GM19193 (cell line): ENCODE measurements around the gene FHOD1.
A peak's percentile ranks its signal among the peaks of the same experiment; 100 is the strongest.

Experiments
- POLR2A ChIP-seq: IDR thresholded peaks from 4 replicates; pipeline ENCODE4 v1.6.1; 2011; ENCODE audit not compliant: insufficient read depth, insufficient read length; ENCODE audit errors: extremely low read depth

FHOD1 gene

DNA sequence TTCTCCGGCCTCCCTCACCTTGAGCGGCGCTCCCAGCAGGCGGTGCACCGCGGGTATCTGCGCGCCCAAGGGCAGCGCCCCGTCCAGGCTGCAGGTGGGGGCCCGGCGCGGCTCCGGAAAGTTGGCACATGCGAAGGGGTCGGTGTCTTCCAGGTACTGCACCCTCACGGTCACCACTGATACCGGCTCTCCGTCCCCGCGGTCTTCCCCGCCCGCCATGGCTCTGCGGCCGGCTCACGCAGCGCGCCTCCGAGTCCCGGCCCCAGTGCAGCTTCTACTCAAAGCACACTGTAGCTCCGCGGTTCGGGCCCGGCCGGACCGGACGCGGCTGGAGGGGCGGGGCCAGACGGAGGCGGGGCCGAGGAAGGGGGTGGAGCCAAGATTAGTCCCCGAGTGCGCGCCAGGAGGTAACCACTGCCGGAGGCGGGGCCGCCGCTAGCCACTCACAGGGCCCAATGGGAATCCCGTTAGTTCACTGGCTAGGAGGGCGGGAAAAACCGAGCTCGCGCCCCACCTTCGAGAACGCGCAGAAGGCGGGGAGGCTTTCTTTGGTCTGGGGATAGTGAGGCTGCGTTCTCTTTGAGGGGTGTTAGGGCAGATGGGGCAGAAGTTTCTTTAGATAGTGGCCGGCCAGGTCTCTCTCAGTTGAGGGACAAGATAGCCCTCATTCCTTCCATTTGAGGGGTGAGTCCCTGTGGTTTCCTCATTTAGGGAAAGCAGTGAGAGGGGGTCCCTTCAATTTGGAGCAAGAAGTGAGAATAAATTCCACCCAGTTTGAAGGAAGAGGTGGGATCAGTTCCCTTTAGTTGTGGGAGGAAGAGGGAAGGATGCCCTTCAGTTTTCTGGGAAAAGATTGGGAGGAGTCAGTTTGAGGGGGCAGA, at the start of gene FHOD1:
FHOD1 (minus strand) TSS at position 290 of the 881 bp plus-strand sequence; CDS start at position 219, 71 bp downstream.
- TF ChIP-seq POLR2A, result peak; percentile 77

DNA sequence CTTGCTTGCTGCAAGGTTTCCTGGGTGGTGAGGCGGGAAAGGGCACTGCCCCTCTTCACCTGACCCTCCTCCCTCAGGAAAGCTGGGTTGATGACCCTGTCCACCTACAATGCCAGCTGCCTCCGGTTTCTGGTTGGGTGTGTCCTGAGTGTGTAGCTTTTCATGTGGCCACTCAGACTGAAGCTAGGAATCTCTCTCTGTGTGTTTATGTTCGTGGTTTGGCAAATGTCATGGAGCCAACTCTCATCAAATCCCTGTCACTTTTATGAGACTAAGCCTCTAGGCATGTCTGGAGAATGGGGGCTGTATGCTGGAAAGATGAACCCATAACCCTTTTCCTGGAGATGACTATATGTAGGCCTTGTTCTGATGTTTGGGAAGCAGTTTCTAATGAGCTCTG, 49.1 kb upstream of the FHOD1 start:
- no peak for TF ChIP-seq POLR2A

DNA sequence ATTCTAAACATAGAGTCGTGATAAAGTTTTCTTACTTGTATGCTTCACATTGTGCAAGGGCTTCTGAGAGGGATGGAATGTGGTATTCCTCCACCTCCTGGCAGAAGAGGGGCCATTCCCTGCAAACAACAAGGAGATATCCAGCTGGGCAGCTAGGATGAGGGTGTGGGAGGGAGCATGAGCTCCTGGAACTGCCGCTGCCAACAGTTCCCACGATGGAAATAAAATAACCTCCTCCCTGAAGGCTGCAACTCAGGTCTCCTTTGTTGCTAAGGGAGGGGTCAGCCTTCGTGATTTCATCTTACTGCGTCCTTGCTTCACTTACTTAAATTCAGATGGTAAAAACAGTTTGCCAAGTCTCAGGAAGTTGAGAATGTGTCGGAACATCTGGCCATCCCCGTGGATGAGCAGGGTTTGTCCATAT, 47.7 kb upstream of the FHOD1 start:
- no peak for TF ChIP-seq POLR2A

DNA sequence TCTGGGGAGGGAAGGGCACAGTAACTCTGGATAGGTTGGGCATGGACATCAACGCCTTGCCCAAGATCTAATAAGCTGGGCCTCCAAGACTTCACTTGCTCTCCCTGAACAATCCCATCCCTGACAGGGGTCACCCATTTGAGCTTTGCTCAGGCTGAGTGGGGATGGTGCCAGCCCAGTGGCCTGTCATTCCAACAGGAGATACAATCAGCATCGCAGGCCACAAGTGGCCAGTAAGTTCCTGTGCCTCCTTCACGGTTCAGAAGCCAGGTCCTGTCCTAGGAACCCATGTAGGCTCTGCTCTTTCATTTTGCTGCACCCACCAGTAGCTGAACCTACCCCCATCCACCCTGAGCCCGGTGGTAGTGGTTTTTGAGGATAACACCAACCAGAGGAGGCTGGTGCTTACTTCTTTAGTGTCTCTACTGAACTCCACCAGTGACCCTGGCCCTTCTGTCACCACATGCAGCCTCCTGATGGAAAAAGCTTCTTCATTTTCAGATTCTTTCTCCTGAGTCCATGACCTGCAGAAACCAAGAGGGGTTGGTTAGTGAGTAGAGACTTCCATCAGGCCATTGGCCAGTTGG, 47.0 kb upstream of the FHOD1 start:
- no peak for TF ChIP-seq POLR2A

DNA sequence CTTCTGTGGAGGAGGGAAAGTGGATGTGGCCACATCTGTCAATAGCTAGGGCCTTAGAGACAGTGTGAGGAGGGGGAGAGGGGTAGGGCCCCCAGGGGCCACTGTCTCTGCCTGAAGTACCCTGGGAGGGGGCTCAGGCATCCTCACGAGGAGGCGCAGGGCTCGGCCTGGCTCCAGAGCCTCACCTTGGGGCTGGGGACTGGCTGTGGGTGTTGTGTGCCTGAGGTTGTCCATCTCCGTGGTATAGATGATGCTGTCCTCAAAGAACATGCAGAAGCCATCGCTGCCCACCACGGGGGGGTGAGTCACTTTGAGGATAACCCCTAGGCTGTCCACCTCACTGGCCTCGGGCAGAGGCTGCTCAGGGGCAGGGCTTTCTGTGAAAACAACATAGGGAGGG, 44.2 kb upstream of the FHOD1 start:
- TF ChIP-seq POLR2A, result no peak

DNA sequence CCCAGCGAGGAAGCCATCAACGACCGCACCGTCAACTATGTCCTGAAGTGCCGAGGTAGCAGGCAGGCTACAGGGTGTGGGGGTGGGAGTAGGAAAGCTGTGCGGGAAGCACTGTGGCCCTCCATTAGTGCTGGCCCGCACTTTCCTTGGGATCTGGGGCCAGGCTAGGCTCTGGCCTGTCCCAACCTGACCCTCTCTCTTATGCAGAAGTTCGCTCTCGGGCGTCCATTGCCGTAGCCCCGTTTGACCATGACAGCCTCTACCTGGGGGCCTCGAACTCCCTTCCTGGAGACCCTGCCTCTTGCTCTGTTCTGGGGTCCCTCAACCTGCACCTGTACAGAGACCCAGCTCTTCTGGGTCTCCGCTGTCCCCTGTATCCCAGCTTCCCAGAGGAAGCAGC, 40.7 kb upstream of the FHOD1 start:
- TF ChIP-seq POLR2A, result no peak

DNA sequence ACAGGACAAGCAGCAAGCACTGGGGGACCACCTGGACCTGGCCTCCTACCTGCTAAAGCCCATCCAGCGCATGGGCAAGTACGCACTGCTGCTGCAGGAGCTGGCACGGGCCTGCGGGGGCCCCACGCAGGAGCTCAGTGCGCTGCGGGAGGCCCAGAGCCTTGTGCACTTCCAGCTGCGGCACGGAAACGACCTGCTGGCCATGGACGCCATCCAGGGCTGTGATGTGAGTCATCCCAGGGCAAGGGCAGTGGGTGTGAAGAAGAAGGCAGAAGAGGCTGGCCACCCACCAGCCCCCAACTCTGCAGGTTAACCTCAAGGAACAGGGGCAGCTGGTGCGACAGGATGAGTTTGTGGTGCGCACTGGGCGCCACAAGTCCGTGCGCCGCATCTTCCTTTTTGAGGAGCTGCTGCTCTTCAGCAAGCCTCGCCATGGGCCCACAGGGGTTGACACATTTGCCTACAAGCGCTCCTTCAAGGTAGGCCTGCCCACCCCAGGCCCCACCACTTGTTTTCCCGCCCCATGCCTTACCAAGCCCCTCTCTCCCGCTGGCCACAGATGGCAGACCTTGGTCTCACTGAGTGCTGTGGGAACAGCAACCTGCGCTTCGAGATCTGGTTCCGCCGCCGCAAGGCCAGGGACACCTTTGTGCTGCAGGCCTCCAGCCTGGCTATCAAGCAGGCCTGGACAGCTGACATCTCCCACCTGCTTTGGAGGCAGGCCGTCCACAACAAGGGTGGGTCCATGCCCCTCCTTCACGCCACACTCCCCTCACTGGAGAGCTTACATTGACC, 39.4 kb upstream of the FHOD1 start:
- no peak for TF ChIP-seq POLR2A

DNA sequence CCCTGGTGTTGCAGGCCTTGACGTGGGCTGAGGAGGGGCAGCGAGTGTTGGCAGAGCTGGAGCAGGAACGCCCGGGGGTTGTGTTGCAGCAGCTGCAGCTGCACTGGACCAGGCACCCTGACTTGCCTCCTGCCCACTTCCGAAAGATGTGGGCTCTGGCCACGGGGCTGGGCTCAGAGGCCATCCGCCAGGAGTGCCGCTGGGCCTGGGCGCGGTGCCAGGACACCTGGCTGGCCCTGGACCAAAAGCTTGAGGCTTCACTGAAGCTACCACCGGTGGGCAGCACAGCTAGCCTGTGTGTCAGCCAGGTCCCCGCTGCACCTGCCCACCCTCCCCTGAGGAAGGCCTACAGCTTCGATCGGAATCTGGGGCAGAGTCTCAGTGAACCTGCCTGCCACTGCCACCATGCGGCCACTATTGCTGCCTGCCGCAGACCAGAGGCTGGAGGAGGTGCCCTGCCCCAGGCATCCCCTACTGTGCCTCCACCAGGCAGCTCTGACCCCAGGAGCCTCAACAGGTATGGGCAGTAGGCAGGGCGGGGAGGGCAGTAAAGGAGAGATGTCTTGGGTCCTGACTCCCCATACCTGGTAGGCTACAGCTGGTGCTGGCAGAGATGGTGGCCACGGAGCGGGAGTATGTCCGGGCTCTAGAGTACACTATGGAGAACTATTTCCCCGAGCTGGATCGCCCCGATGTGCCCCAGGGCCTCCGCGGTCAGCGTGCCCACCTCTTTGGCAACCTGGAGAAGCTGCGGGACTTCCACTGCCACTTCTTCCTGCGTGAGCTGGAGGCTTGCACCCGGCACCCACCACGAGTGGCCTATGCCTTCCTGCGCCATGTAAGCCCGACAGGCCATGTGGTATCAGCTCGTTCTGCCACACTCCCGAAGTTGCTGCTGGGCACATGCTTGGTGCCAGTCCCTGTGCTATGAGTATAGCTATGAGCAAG, 37.7 kb upstream of the FHOD1 start:
- no peak for TF ChIP-seq POLR2A

DNA sequence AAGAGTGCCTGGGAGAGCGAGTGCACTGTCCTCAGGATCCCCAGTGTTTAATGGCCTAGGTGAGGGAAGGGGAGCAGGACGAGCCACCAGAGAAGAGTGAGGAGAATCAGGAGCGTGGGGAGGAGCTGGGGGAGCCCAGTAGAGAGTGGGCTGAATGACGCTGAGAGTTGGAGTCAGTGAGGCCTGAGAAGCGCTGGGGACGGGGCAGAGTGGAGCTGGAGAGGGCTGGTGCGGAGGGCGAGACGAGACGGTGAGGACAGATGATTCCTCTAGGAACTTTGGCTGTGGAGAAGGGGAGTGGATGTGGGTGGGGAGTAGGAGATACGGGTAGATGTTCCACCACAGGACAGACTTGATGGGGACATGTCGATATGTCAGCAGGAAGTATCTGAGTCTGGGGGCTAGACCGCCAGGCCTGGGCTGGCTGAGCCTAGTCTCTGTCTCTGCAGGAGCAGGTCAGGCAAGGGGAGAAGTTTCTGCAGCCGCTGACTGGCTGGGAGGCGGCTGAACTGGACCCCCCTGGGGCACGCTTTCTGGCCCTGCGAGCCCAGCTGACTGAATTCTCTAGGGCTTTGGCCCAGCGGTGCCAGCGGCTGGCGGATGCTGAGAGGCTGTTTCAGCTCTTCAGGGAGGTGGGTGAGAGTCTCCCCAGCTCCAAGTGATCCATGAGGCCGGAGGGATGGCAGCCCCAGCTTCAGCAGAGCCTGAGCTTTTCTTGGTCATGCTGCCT, 36.7 kb upstream of the FHOD1 start:
- TF ChIP-seq POLR2A, result no peak

DNA sequence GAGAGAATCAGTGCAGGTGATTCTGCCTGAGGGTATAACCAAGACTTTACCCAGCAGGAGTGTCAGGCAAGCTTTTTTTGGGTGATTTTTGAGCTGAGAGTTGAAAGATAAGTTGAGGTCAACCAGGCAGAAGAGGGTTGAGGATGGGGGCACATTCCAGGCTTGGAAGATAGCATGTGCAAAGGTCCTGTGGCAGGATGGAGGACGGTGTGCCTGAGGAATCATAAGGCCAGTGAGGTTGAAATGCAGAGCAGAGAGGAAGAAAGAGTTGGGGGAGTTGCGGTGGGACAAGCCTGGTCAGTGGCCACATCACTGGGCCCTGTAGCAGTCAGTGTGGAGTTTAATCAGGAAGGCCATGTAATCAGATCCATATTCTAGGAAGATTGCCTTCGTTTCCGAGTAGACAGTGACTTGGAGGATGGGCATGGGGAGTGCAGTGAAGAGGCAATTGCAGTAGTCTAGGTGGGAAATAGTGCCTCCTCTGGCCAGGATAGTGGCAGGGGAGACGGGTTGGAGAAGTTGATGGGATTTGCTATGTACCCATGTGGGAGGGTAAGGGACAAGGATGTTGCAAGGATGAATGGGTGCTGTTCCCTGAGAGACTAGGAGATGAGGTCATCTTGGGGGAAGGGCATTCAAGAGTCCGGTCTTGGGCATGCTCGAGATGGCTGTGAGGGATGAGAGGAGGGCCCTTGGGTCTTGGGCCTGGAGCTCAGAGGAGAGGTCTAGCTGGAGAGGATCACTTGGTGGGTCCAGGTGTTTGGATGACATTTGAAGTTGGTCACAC, 36.0 kb upstream of the FHOD1 start:
- no peak for TF ChIP-seq POLR2A

DNA sequence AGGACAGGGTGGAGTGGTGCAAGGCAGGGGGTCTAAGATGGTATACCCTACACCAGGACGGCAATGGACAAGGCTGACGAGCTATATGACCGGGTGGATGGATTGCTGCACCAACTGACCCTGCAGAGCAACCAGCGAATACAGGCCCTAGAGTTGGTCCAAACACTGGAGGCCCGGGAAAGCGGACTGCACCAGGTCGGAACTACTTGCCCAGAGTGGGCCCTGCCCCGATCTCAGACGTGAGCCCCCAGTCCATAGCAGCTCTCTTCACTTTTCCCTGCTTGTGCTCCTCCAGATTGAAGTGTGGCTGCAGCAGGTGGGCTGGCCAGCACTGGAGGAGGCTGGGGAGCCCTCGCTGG, 35.1 kb upstream of the FHOD1 start:
- TF ChIP-seq POLR2A, result no peak

DNA sequence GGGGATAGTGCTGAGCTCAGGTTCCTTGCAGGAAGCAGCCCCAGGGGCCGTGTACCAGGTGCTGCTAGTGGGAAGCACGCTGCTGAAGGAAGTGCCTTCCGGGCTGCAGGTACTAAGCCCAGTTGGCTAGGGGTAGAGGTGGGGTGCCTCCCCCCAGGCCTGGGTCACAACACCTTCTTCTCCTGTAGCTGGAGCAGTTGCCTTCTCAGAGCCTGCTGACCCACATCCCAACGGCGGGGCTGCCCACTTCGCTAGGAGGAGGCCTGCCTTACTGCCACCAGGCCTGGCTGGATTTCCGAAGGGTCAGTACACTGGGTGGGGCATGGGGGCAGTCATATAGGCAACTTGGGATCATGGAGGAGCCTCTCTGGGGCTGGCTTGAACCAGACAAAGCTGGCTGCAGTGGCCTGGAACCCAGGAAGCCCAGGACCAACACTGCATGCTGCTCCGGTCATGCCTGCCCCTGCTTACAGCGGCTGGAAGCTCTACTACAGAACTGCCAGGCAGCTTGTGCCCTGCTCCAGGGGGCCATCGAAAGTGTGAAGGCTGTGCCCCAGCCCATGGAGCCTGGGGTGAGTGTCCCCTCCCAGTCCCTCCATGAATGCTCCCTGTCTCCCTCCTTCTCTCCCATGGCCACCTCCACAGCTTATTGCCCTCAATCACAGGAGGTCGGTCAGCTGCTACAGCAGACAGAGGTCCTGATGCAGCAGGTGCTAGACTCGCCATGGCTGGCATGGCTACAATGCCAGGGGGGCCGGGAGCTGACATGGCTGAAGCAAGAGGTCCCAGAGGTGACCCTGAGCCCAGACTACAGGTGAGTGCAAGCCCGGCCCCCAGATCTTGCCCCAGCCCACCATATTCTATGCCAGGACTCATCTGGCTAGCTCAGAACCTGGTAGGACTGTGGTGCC, 34.5 kb upstream of the FHOD1 start:
- TF ChIP-seq POLR2A, result no peak
